Measurements from ENCODE around the gene ITGA2B. TPM values are rescaled to one million over a fixed set of nuclear protein-coding genes. Genes with fewer than 3 reads are reported as not detected.
"Not testable (repeated sequence)": the region's sequence is repeated elsewhere in the genome, so short reads cannot be mapped to it uniquely, and the experiment has no call there.

Gene ITGA2B
- total RNA-seq, 1 experiment from 2014 or later = 0.36 TPM

DNA sequence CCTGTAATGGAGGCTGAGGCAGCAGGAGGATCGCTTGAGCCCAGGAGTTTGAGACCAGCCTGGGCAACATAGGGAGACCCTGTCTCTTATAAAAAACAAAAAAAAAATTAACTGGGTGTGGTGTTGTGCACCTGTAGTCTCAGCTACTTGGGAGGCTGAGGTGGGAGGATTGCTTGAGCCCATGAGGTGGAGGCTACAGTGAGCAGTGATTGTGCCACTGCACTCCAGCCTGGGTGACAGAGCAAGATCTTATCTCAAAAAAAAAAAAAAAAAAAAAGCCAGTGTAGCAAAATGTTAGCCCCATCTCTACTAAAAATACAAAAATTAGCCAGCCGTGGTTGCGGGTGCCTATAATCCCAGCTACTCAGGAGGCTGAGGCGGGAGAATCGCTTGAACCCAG is 59.2 kb downstream of the ITGA2B start:
- not testable (repeated sequence) for DNase-seq (ENCODE audit: low read depth)

DNA sequence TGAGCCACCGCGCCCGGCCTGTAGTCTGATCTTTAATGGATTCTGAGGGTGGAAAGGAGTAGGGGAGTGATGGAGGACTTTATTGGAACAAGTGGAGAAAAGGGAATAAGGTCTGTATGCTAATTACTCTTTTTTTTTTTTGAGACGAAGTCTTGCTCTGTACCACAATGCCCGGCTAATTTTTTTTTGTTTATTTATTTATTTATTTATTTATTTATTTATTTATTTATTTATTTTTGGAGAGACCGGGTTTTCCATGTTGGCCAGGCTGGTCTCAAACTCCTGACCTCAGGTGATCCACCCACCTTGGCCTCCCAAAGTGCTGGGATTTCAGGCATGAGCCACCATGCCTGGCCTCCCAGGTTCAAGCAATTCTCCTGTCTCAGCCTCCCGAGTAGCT is 59.9 kb downstream of the ITGA2B start:
- not testable (repeated sequence) for DNase-seq (ENCODE audit: low read depth)

DNA sequence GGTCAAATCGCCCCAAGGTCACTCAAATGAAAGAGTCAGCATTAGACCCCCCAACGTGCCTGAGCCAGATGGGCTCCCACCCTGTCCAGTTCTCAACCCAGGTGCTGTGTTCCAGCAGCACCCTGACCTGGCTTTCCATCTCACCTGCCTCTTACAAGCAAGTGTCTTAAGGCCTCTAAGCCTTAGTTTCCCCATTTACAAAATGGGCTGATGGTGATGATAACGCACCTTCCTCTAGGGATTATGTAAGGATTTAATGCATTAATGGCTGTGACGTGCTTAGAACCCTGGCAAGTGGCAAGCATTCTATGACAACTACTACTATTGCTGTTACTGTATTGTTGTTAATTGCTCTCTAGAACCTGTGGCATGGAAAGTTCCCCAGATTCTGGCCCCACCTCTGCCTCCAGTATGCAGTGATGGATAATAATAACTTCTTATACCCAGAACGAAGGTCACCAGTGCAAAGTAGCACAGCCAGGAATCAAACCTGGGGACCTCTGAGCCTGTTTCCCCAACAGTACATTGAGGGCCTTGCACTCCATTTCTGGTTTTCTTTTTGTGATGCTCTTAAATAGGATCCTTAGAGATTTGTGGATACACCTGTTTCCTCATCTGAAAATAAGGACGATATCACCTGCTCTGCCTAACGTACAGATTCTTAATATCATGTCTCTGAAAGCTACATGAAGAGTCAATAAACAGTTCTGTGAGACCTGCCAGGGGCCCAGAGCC is 61.6 kb downstream of the ITGA2B start:
- DNase-seq (ENCODE audit: low read depth) = no peak

DNA sequence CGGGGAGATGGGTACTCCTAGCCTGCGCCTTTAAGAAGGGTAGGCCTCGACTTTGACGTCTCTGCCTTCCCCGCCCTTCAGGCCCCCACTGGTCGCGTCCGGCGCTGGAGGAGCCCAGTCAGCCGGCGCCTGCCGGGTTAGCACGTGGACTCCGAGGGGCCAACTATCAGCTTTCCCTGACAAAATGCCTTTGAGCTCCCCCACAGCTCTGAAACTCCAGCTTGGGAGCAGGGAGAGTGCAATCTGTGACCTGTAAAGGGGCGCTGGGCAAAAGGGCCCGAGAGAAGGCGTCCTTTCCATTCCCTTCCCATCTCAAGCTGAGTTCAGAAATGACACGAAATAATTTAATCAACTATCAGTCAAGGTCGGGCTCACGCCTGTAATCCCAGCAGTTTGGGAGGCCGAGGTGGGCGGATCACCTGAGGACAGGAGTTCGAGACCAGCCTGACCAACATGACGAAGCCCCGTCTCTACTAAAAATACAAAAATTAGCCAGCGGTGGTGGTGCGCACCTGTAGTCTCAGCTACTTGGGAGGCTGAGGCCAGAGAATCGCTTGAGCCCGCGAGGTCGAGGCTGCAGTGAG is 62.5 kb downstream of the ITGA2B start:
- DNase-seq (ENCODE audit: low read depth) = peak; percentile 96

DNA sequence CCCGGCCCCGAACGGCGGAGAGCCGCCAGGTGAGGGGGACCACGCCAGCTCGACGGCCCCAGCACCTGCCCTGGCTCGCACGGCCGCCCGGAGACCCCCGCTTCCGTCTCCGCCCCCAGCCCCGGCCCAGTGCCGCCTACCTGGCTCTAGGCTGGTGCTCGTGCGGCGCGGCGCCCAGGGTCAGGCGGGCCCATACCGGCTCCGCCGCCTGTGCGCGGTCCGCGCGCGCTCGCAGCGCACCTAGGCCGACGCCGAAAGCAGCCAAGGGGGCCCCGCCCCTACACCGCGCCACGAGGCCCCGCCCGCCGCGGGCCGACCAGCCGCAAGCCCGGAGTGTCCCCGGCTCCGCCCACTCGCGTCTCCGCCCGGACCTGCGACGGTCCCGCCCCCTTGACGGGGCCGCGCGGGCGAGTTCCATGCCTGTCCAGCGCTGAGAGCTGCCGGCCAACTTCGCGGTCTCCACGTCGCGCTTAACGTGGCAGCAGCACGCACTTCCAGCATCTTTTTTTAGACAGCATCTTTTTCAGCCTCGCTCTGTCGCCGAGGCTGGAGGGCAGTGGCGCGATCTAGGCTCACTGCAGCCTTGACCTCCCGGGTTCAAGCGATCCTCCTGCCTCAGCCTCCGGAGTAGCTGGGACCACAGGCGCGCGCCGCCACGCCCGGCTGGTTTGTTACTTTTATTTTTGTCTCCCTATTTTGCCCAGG is 64.7 kb downstream of the ITGA2B start, which contains the start of gene SLC25A39:
SLC25A39 (minus strand) TSS at position 253 of the 705 bp plus-strand sequence. CDS start 1,261 bp downstream, outside the sequence.
- peak; percentile 88 for DNase-seq (ENCODE audit: low read depth)

DNA sequence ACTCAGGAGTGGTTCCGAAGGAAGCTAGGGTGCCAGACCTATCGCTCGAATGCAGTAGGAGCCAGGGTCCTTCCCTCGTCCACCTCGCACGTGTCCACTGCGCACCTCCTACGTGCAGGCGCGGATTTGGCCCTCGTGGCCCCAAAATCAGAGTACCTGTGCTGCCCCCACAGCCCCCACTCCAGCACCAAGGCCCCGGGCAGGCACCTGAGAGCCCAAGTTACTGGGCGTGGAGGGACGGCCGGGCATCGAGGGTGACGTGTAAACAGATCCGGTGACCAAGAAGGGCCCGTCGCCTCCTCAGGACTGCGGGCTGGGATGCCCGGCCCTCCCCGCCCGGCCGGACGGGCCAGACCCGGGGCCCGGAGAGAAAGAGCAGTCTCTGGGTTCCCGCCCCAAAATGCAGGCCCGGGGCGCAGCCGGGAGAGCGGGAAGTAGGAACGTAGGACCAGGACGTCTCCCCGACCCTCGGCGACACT is 65.3 kb downstream of the ITGA2B start:
- no peak for DNase-seq (ENCODE audit: low read depth)

DNA sequence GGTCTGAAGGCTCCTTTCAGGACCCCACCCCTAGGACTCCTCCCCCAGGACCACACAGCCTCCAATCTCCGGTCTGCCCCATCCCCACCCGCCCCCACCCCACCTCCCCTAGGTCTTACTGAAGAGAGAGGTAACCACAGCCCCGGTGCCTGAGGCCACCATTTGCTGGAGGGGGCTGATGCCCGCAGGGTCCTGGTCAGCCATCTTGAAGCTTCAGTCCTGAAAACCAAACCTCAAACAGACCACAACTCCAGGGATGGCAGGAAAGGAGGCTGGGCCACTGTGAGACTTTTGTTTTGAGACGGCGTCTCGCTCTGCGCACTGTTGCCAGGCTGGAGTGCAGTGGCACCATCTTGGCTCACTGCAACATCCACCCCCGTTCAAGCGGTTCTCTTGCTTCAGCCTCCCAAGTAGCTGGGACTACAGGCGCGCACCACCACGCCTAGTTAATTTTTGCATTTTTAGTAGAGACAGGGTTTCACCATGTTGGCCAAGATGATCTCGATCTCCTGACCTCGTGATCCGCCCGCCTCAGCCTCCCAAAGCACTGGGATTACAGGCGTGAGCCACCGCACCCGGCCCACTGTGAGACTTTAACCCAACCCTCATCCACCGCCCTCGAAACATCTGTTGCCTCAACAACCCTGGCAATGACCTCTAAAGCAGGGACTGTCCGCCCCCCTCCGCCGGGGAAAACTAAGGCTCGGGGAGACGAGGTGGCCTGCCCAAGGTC is 65.9 kb downstream of the ITGA2B start:
- DNase-seq (ENCODE audit: low read depth) = no peak

DNA sequence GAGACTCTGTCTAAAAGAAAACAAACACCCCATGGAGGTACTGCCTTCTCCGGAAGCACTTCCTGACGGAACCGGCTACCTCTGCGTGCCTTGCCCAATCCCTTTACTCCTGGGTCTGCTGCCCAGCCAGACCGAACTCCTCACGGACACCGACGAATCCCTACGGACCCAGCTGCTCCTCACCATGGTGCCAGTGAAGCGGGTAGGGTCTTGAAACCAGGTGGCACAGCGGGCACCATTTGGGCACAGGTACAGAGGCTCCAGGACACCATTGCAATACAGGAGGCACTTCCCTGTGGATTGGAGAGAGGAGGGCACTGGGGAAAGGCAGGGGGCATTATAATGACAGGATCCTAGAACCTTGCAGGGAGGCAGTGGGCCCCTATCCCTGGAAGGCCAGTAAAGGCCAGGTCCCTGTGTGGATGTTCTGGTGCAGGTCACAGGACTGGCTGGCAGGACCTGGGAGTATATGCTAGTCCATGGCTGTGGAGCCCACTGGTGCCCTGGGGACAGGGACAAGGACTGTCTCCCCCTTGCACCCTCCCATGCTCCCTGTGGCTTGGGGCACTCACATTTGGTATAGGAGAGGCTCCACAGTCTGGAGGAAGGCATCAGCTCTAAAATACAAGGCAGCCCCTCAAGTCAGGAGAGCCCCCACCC is 67.1 kb downstream of the ITGA2B start:
- no peak for DNase-seq (ENCODE audit: low read depth)

Other genes starting within 250 kb of the ITGA2B start
- 7.3 and 9.9 TPM in 2 replicates for gene HROB, start 247.7 kb downstream of the ITGA2B start, total RNA-seq (2014; rRNA removed; shearing (Covaris generic))
- not detected in 2 replicates for gene ASB16, start 218.9 kb downstream of the ITGA2B start, total RNA-seq (2014; rRNA removed; shearing (Covaris generic))
- gene TMUB2, start 202.7 kb downstream of the ITGA2B start, total RNA-seq (2014; rRNA removed; shearing (Covaris generic)) = 19.4 and 25.0 TPM in 2 replicates
- 19.5 and 27.1 TPM in 2 replicates for gene ATXN7L3, start 189.8 kb downstream of the ITGA2B start, total RNA-seq (2014; rRNA removed; shearing (Covaris generic))
- 40.4 and 41.1 TPM in 2 replicates for gene UBTF, start 170.0 kb downstream of the ITGA2B start, total RNA-seq (2014; rRNA removed; shearing (Covaris generic))
- not detected in 2 replicates for gene SLC4A1, start 121.5 kb downstream of the ITGA2B start, total RNA-seq (2014; rRNA removed; shearing (Covaris generic))
- 0.12 TPM in 1 of 2 replicates, not detected in the other for gene RUNDC3A, start 81.0 kb downstream of the ITGA2B start, total RNA-seq (2014; rRNA removed; shearing (Covaris generic))
- 85.1 and 87.4 TPM in 2 replicates for gene SLC25A39, start 64.8 kb downstream of the ITGA2B start, total RNA-seq (2014; rRNA removed; shearing (Covaris generic))
- 156 and 202 TPM in 2 replicates for gene GRN, start 44.3 kb downstream of the ITGA2B start, total RNA-seq (2014; rRNA removed; shearing (Covaris generic))
- 1.1 and 1.9 TPM in 2 replicates for gene FAM171A2, start 25.8 kb downstream of the ITGA2B start, total RNA-seq (2014; rRNA removed; shearing (Covaris generic))
- gene GPATCH8, start 113.8 kb upstream of the ITGA2B start, total RNA-seq (2014; rRNA removed; shearing (Covaris generic)) = 10.9 and 11.3 TPM in 2 replicates
- gene FZD2, start 167.8 kb upstream of the ITGA2B start, total RNA-seq (2014; rRNA removed; shearing (Covaris generic)) = 4.7 and 6.6 TPM in 2 replicates